Left ventricle myocardium superior (tissue), 1 donor: Measurements from ENCODE around the gene SULT6B1. TPM values are rescaled to one million over a fixed set of nuclear protein-coding genes. Genes with fewer than 3 reads are reported as not detected.
"Not testable (repeated sequence)": the region's sequence is repeated elsewhere in the genome, so short reads cannot be mapped to it uniquely, and the experiment has no call there.

ENCODE experiments used
- ATAC-seq: fragments of 200-7000 bp; cut with Tn5 transposase; one replicate; pipeline ENCODE4 v1.9.1; 2020; ENCODE audit warnings: mild to moderate bottlenecking, moderate library complexity
- DNase-seq: peaks from one replicate; pipeline ENCODE4 v3.0.0-alpha.2; 2020
- intact Hi-C: fragments of 100-400 bp; cut with micrococcal nuclease; formaldehyde crosslinking; loops from one replicate; pipeline ENCODE4 v1.11.0; 2022
- long read RNA-seq: library from polyadenylated mRNA; unstranded; transcript quantifications from one replicate; pipeline ENCODE4 v2.0.0, GENCODE V29; 2021
- total RNA-seq: library from RNA; stranded (reverse); fragmentation: NEBNext Ultra II Directional; extraction: Animal tissue kit (Norgen Biotek cat#: 25700); gene quantifications from one replicate; pipeline ENCODE4 v1.2.1, GENCODE V29; 2021
- donor health status: DM: no; HTN: yes; CAD: no; lungs with severe emphysema.

SULT6B1 gene, protein sequence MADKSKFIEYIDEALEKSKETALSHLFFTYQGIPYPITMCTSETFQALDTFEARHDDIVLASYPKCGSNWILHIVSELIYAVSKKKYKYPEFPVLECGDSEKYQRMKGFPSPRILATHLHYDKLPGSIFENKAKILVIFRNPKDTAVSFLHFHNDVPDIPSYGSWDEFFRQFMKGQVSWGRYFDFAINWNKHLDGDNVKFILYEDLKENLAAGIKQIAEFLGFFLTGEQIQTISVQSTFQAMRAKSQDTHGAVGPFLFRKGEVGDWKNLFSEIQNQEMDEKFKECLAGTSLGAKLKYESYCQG
- not detected for total RNA-seq
- long read RNA-seq: 0 reads

- no peak for DNase-seq
- intact Hi-C loops: no loop called here
- ATAC-seq: no peak
Measured at GRCh38 chr2:37188570-37188969, at the start of gene SULT6B1. Gene SULT6B1, minus strand, starts transcription at chr2:37188670. Its CDS starts 30 bp downstream, at chr2:37188640.

DNA sequence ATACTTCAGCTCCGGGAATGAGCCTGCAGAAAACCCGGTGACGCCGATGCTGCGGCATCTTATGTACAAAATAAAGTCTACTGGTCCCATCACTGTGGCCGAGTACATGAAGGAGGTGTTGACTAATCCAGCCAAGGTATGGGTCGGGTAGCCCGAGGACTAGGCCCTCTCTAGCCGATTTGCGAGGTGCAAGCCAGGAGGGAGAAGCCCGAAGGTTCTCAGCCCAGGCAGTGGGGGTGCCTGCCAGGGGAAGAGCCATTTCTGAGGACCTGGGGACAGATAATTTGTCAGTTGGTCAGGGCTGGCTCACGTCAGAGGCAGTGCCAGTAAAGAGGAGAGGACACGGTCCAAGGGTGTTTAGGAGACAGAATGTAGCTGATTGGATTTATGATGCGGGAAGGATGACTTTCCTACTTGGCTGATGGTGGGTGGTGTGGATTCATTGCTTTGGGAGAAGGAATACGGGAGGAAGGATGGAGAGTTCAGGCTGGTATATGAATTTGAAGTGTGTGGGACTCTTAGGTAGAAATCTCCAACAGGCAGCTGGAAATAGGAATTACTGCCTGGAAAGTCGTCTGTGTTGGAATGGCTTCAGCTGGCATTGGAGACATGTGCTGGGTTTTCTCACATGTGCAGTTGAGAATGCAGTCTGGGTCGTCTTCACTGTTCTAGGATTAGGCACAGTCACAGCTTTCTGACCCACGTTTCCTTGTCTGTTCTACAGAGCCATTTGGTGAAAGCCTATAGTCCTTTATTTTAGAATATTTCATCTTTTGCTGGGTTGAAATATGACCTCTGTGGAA, 43.9 kb upstream of the SULT6B1 start:
- intact Hi-C loops: no loop called here
- ATAC-seq (peak; percentile 23), DNase-seq (peak; percentile 28)

GRCh38 chr2:37231241-37232130, 43.0 kb upstream of the SULT6B1 start, which contains the start of the genes CEBPZ and NDUFAF7:
Gene CEBPZ, minus strand, starts transcription at chr2:37231596. Its CDS starts 29 bp downstream, at chr2:37231567.
Gene NDUFAF7, plus strand, starts transcription at chr2:37231658. Its CDS starts 48 bp downstream, at chr2:37231706.
- ATAC-seq (peak; percentile 98), DNase-seq (peak; percentile 91)
- intact Hi-C loops: no loop called here

GRCh38 chr2:37230581-37230980, 42.1 kb upstream of the SULT6B1 start:
- intact Hi-C loops: no loop called here
- no peak for ATAC-seq

GRCh38 chr2:37228788-37229187, 40.3 kb upstream of the SULT6B1 start:
- DNase-seq: no peak
- ATAC-seq: no peak
- intact Hi-C loops: no loop called here

More at GRCh38 chr2:37230581-37230980, 42.1 kb upstream of the SULT6B1 start:
- no peak for DNase-seq

- intact Hi-C loops: no loop called here
- no peak for ATAC-seq
- no peak for DNase-seq
Measured at GRCh38 chr2:37226863-37227262, 38.4 kb upstream of the SULT6B1 start.

DNA sequence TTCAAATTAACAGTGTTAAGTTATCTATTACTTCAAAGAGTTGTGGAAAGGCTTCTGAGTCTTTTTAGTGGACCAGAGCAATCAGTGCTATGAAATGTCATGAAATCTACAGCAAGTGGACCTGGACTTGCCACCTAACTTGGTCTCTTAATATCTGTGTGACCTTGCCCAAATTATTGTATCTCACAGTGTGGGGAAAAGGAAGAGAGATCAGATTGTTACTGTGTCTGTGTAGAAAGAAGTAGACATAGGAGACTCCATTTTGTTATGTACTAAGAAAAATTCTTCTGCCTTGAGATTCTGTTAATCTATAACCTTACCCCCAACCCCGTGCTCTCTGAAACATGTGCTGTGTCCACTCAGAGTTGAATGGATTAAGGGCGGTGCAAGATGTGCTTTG, 36.7 kb upstream of the SULT6B1 start:
- intact Hi-C loops, ATAC-seq, DNase-seq: not testable (repeated sequence)

DNA sequence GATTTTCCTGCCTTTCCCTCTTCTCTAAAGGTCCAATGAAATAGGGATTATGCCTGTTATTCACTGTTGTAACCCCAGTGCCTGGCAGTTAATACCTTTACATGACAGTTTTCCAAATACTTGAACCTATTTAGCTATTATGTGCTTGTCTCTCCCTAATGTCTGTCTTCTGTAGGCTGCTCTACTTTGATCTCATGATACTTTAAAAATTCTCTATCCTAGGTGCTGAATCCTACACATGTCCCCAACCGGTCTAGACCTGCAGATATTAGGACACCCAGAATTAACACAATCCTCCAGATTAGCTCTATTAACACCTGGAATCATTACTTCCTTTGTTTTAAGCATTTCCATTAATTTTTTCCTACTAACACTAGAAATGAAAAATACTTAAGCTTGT, 35.6 kb upstream of the SULT6B1 start:
- intact Hi-C loops: no loop called here
- ATAC-seq (no peak), DNase-seq (no peak)

GRCh38 chr2:37223131-37223530, 34.7 kb upstream of the SULT6B1 start:
- DNase-seq (no peak), ATAC-seq (no peak)

DNA sequence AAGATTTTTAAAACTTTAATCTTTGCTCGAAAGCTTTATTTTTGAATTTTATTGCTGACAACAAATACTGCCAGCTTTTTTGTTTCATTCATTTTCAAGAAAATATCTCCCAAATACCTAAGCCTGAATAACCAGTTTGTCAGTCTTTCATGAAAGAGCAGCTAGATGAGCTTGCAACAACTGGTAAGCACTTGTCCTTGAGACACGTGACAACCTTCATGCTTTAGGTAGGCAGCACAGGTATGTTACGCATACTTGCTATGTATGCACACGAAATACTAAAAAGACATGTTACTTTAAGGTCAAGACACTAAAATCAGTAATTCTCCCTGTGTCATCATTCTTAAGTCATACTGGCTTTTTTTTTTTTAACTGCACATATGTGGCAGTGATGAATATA, 30.6 kb upstream of the SULT6B1 start:
- intact Hi-C loops: no loop called here
- ATAC-seq (no peak), DNase-seq (no peak)

More at GRCh38 chr2:37223131-37223530, 34.7 kb upstream of the SULT6B1 start:
- intact Hi-C loops: no loop called here

DNA sequence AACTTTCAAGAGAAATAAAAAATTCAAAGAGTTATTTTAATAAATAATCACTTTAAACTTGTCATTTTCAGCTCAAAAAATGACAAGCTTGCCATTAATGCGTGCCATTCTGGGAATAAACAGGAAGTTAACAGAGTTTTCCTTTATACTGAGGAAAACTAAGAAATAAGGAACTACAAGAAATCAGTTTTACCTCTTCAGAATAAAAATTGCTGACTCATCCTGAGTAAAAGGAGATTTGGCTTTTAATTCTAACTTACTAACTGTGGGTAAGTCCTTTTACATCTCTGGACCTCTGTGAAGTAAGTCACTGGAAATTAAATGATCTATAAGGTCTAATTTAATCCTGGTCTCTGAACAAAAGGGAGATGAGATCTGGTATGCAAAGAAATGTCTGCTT, 26.8 kb upstream of the SULT6B1 start:
- no peak for ATAC-seq
- intact Hi-C loops: no loop called here
- no peak for DNase-seq

GRCh38 chr2:37211939-37212338, 23.5 kb upstream of the SULT6B1 start:
- intact Hi-C loops: no loop called here
- no peak for ATAC-seq
- DNase-seq: no peak

DNA sequence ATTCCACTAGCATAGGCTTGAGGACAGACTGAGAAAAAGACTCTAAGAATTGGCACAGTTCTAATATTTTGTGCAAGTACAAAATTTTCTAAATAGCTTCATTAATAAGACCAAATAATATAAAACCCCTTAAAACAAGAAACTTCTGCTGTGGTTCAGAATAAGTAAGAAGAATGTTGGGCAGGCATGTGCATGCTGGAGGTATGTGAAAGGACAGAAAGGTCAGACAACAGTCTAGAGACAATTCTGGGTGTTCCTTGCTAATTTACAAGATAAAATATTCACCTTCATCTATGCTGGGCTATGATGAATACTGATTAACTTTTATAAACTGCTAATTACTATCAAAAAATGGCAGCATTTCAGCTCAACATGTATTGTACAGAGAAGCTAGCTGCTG, 22.7 kb upstream of the SULT6B1 start:
- intact Hi-C loops: no loop called here
- ATAC-seq: no peak

DNA sequence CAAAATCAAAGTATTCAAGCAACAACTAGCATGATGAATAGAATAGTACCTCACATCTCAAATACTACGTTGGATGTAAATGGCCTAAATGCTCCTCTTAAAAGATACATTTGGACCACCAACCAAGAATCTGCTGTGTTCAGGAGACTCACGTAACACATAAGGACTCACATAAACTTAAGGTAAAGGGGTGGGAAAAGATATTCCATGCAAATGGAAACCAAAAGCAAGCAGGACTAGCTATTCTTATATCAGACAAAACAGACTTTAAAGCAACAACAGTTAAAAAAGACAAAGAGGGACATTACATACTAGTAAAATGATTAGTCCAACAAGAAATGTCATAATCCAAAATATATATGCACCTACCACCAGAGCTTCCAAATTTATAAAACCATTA, 18.3 kb upstream of the SULT6B1 start:
- ATAC-seq, intact Hi-C loops, DNase-seq: not testable (repeated sequence)

More for the DNA sequence above, 22.7 kb upstream of the SULT6B1 start:
- no peak for DNase-seq

DNA sequence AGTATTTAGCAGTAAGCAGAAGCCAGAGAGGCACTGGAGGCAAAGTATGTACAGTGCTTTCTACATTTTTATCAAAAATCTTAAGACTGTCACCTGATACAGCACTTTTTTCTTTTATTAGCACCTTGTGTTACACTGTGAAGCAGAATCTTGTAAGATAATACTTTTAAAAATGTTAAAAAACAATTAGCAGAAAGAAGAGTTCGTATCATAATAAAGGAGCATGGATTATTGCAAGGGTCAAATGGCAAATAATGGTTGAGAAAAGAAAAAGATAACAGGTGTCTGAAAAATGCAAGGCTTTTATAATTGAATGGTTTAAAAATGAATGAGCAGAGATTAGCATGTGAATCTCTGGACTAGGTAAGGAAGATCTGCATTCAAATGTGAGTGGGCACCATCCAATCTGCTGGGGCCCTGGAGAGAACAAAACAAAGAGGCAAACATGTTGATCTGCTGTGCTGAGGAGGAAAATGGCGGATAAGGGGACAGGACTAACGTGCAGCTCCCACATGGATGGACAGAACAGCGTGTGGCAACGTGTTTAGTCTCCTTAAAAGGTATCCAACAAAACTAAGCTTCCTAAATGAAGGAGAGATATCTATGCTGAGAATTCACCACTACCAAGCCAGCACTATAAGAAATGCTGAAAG, 17.3 kb upstream of the SULT6B1 start:
- intact Hi-C loops: no loop called here
- DNase-seq (no peak), ATAC-seq (no peak)

DNA sequence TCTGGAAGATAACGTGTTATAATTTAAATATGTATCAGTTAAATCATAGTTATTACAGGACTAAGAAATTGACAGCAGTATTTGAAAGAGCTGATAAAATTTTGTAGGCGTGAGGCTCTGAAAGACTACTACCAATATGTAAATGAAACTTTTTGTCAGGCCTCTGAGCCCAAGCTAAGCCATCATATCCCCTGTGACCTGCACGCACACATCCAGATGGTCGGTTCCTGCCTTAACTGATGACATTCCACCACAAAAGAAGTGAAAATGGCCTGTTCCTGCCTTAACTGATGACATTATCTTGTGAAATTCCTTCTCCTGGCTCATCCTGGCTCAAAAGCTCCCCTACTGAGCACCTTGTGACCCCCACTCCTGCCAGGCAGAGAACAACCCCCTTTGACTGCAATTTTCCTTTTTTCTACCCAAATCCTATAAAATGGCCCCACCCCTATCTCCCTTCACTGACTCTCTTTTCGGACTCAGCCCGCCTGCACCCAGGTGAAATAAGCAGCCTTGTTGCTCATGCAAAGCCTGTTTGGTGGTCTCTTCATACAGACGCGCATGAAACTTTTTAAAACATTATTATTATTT, 16.7 kb upstream of the SULT6B1 start:
- intact Hi-C loops, ATAC-seq, DNase-seq: not testable (repeated sequence)

- ATAC-seq: no peak
- DNase-seq: no peak
- intact Hi-C loops: no loop called here
Measured at GRCh38 chr2:37203708-37204107, 15.2 kb upstream of the SULT6B1 start.

GRCh38 chr2:37201766-37202165, 13.3 kb upstream of the SULT6B1 start:
- intact Hi-C loops: no loop called here
- DNase-seq (no peak), ATAC-seq (no peak)
